ENCODE measurements around the gene EBF3.

EBF3 gene

DNA sequence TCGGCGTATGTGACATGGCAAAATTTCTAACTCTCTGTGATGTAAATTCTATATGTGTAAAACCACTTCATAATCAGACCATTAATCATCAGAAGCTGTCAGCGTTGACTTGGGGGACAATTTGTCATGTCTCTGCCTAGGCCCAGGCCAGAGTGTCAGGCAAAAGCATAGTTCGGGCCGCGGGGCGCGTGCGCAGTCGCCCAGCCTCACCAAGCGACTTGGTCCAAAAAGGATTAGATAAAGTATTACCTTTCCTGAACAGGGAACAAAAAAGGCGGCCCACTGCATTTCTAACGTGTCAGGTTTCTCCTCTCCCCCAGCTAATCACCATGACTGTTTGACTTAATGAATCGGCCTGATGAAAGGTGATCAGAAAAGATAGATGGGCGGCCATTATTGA is 114.2 kb downstream of the EBF3 start:
- no peak for DNase-seq

DNA sequence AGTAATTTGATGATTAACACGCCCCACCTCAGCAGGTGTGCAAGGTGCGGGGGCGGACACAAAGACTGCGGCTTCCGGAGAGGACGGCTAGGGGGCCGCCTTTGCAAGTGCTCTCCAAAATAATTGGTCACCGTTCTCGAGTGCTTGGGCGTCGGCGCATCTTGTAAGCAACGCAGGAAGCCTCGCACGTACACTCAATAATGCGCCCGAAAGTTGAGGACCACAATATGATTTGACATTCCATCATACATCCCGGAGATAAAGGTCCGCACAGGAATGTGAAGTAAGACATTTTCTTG is 114.7 kb downstream of the EBF3 start:
- no peak for DNase-seq

DNA sequence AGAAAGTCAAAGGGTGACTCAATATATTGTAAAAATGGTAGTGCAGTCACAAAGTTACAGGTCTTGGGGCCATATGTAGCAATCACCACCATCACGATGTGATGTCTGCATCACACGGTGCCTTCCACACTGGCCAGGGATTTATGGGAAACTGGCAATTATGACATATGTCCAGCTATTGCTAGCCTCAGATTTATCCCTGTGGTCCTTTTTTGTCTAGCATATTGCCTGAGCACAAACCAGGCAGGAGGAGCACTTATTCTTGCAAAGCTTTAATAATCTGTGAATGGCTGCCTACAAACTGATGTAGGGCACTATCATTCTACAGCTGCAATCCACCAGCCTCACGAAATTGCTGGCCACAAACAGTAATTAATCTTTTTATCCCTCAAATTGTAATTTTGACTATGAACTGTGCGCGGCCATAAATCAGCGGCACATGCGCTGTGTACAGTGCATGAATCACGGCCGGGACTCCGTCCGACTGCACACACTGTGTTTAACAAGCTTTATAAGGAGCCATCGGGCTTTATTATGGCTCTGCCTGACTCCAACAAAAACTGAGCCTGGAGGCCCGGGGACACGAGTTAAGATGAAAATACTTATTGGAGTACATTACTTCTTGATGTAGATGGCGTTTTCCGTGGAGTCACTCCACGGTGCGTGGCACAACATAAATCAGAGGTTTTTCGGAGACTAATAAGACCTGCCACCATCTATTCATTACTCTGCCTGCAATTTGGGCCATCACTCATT is 115.2 kb downstream of the EBF3 start:
- DNase-seq: no peak

DNA sequence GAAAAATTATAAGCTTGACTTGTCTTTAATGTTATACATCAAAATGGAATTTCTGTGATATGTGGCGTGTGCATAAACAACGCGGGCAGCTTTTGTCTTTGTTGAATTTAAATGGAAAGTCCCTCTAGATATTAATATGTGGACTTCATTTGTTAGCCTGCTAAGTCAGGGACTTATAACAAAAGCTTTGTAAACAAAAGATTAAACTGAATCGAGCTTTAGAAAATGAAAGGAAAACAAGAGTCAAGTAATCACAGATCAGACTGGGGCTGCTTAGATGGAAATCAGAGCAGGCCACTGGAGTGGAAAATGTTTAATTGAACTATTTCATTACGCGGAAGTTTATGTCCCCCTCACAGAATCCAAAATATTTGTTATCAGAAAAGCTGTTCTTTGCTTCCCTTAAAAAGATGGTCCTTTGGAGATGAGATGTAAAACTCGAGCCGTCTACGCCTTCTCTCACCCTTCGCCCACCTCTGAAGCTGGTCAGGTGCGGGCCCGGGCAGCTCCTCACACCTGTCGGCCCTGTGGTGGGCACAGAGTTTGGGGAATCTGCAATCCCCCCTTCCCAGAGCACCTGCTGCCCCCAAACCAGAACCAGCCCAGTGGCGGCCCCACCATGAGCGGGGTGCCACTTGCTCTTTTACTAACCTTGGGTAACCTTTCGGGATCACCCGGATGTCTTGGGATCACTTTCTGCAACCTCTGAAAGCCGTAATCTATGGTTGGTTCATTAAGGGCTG is 116.2 kb downstream of the EBF3 start:
- DNase-seq: no peak

DNA sequence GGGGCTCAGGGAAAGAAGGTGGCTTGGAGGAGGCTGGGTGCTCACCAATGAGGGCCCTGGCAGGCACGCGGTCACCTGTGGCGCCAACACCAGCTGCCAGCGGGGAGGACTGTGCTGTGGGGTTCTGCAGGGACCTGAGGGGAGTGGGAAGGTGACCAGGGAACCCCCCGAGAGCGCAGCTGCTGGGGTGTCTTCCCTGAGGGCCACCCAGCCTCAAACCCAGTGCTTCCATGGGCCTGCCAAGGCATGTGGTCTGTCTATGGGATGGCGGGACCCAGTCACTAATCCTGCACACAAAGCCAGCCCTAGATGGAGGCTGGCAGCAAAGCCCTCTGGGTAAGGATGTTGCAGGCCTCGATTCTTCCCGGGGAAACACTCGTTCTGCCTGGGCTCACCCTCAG is 117.1 kb downstream of the EBF3 start:
- no peak for DNase-seq

DNA sequence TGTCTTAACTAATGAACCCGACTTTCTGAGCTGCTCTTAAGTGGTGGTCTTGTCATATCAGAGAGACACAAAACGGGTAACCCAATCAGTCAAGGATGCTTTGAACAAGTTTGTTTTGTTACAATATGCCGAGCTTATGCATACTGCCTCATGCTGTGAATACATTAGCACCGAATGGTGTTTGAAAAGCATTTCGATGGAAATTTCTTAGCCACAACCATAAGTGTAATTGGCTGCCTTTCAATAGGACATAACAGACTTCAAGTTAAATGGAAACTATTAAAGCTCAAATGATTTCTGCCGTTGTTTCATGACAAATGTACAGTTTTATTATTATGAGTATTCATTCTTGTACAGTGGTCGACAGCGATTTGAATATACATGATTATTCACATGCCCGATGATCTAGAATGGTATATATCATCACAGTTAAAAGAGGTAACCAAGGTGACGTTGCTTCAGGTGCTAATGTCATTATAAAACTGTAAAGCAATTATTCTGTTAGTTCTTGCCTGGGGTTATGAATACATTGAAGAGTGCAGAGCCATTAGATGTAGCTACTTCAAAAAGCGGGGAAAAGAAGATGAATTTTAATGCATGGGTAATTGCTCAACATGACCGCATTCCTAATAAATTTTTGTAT is 118.8 kb downstream of the EBF3 start:
- DNase-seq: no peak

DNA sequence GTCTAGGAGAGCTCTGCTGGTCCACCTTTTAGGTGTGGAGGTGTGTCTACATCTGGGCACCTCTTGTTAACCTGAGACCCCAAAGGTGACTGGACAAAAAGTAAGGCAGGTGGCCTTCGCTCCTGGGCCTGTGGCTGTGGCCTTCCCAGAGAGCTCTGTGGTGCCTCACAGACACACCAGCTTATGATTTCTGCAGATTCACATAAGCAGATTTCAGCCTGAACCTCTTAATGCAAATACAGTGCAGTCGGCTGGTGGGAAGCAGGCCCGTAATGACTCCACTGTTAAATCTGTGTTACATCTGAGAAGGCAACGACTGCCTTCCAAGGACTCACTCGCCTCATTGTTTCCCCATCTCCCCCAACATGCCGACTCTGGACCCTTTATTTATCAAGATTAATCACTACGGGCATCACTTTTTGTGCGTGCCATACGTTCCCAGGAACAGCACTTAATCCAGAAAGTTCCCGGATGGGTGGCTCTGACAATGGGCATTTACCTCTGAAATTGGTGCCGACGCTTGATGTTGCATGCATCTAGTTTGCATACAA is 119.8 kb downstream of the EBF3 start:
- DNase-seq: no peak

DNA sequence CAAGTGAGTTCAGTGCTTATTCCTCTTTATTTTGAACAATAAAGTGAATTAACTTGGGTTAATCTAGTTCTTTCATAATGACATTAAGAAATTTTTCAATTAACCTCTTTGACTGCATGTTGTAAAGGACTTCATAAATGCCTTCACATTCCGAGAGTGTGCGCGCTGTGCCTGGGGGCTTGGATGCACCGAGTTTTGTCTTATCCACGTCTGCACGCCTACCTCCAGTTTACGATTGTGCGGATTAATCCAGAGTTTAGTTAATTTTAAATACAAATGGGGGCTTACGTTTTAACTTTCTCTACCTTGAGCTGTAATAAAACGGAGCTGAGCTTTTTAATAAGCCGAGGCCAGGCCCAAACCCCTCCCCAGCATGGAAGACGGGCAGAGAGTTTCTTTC is 120.4 kb downstream of the EBF3 start:
- DNase-seq: no peak

DNA sequence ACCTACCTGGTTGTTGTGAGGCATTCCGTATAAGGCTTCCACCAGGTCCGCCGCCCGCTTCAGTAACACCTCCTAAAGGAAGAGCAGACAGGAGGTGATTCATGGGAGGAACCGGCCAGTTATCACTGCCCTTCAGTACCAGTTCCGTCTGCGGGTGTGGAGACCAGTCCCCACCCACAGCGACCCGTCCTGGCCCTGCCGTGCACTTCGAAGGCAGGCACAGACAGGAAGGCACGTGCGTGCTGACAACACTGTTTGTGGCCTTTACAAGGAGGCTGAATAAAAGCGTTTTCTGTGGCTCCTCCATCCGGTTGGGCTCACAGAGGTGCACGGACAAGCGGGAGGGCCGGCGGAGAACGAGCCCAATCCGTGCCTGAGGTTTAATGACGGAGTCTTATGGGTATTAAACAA is 120.9 kb downstream of the EBF3 start:
- DNase-seq: no peak

DNA sequence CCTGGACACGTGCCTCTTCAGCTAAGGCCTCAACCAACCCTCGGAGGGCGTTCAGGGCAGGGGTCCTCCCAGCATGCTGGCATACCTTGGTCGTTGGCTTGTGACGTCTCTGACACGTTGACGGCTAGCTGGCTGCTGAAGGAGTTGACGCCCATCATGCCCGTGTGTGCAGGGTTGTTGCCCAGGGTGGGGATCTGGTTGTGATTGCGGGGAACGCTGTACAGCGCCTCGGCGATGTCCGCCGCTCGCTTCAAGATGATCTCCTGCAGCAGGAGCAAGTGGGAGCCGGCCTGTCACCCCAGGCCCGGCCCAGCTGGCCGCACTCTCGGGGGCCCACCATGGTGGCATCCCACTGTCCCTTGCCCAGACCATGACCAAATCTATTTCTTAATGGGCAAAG is 122.0 kb downstream of the EBF3 start:
- no peak for DNase-seq

DNA sequence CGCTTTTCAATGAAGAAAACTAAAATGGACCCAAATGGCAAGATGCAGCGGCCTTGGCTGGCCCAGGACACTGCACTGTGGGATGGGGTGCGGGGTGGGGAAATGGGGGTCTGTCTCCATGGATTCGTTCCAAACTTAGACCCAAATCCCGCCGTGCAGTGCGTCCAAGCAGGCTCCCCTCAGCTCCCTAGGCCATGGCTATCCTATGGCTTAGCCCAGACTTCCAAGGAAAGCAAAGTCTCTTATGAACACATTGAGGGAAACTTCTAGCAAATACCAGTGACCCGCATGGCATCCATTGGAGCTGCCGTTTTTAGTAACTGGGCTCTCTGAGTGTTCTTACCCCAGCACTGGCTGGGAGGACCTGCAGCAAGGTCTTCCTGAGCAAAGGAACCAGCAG is 122.5 kb downstream of the EBF3 start:
- no peak for DNase-seq

DNA sequence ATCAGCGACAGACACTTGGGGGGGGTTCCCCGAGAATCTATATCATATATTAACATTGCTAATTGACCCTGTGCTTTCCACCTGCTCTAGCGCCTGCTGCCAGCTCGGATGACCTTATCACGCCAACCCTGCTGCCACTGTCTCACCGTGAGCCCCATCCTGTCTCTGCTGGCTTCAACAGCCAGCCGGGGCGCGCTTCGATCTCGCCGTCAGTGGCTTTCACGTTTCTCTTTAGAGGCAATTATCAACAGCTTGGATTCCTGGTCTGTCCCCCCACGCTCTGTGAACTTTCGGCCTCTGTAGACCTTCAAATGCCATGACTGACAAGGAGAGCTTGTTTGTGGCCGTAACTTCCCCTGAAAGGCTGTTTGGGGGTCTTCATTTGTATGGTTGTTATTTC is 123.0 kb downstream of the EBF3 start:
- DNase-seq: no peak

DNA sequence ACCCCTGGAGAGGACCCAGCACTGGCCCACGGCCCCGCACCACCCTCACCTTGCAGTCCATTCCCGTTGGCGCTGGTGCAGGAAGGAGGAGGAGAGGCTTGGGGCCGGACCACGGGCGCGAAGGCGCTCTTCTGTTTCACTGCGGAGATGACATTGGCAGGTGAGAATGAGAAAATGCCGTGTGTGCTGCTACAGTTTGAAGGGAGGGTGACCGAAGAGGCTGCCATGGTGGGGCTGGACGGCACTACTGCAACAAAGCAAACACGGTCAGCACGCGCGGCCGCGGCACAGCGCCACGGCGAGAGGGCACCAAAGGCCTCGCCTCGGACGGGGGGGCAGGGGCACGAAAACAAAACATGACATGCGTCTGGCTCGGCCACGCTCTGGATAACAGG is 123.9 kb downstream of the EBF3 start:
- DNase-seq: no peak

DNA sequence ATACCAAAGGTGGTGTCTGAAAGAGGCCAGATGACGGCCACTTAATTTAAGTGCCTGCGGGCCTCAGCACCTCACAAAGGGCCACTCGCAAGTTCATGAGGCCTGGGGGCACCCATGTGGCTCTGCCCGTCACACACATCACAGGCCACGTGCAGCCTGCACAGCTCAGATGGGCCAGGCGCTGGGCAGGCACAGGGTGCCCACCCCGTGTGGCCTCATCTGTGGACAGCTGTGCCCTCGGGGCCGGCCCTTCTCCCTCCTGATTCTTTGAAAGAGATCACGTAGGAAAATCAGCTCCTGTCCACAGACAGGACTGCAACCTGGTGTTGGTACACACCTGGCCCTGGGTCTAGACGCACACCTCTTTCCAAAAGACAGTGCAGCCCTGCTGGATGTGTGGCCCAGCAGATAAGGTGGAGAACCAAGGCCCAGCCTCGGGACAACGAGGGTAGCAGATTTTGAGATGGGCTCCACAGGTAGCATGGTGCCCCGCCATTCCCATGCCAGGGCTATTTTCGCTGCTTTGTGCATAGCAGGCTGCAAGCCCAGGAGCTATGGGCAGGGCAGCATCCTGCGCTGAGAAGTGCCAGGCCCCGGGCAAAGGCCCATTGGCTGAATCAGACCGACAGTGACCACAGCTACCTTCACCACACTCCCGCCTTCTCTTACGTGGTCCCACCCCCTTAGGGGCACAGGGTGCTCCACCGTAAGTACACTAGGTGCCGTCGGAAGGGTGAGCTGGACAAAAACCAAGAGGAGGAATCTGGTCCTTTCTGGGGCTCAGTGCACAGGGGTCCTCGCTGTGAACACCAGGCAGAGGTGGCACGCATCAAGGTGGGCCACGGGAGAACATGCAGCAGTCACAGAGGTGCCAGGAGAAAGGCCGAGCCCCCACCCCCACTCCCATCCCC is 124.5 kb downstream of the EBF3 start:
- no peak for DNase-seq

DNA sequence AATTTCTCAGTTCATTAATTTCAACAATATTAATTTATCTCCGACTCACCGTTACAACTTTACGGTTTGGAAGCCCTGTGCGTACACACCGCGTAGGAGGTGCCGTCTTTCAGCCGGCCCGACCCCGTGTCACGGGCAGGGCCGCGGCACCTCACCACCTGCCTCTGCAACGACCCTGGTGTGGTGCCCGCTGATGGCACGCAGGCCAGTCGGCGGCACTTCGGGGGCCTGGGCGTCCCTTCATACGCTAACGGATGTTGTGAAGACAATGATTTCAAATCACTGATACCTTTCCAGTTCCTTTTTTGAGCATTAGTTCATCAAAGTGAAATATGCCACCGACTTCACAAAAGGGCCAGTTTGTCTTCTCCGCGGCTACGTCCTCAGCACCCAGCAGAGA is 125.3 kb downstream of the EBF3 start:
- no peak for DNase-seq

DNA sequence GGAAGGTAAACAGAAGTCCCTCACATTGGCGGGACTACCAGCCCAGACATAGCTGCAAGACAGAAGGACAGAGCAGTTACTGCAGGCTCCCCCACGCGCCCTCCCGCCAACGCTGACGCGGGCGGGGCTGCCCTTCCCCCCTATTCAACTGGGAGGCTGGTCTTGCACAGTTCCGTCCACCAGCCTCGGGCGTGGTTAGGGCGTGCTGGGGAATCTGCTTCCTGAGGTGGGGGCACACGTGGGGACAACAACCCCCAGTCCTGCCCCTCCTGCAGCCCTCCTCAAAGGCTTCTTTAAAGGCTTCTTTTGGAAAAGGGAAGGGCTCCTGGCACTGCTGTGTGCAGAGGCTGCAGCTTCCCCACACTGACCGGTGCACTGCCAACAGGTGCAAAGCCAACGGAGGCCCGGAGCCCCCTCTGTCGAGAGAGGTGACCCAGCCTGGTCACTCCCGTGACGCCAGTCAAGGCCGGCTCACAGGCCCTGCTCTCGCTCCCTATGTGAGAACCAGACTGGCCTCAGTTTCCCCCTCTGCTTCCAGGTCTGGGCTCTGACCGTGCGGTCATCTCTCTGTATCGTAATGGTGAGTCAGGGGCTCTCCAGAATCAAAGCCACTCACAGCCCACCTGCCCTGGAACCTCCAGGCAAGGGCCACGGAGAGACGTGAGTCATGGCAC is 126.0 kb downstream of the EBF3 start:
- DNase-seq: no peak

DNA sequence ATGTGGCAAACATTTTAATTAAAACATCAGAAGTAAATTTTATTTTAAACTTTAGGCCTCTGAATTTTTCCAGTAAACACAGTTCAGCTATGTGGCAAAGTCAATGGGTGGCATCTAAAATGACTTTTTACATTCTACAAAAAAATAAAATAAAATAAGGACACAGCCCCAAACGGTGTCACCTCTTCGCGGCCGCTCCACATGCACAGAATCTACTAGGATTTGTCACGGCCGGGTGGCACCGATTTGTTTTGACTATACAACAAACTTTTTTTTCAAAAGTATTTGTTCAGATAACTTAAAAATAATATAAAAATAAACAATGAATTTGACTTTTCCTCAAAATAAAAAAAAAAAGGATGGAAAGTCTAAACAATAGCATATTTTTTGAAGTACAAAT is 127.8 kb downstream of the EBF3 start:
- no peak for DNase-seq

DNA sequence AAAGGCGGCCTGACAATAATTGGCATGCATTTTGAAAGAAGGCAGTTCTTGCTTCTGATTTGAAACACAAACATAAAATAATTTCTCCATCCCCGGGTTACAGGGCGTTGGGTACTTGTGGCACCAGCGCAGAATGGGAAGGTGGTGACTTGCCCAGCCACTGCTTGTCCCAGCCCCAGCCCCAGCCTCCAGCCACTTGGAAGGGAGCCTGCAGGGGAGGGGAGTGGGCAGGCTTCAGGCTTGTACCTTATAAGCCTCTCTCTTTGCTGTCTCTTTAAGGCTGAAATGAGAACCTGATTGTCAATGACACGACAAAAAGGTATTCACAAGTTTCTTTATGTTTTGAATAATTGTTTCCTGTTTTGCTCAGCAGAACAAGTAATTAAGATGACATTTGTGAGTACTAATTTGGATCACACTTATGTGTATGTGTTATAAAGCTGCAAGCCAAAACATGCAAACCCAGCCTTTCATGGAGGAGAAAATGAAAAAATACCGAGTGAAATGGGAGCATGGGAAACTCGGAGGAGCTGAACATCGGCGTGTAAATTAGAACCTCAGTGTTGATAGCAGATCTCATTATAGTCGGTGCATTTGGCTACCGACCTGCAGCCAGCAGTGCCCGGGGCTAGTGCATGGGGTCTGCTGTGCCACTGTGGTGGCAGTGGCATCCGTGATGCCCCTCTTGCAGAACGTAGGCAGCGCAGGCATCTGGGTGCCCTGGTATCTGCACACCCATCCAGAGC is 129.9 kb downstream of the EBF3 start:
- no peak for DNase-seq

DNA sequence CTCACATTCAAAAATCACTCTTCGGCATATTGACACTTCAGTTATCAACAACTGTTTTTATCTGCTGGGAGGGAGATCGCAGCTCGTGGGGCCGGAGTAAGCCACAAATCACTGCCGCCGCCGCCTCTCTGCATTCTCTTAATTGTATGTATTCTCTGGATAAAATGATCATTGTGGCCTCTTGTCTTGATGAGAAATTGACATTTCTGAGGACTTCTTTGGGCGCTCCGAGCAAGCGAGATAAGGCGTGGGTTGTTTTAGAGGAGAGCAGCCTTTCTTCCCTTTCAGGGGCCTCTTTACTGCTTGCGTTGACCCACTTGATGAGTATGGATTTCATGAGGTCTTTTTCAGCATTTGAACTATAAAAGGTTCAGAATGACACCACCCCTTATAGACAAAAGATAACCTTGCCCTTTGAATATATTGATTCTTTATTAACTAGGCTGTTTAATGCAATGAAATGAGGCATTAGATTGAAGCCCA is 130.6 kb downstream of the EBF3 start:
- no peak for DNase-seq

DNA sequence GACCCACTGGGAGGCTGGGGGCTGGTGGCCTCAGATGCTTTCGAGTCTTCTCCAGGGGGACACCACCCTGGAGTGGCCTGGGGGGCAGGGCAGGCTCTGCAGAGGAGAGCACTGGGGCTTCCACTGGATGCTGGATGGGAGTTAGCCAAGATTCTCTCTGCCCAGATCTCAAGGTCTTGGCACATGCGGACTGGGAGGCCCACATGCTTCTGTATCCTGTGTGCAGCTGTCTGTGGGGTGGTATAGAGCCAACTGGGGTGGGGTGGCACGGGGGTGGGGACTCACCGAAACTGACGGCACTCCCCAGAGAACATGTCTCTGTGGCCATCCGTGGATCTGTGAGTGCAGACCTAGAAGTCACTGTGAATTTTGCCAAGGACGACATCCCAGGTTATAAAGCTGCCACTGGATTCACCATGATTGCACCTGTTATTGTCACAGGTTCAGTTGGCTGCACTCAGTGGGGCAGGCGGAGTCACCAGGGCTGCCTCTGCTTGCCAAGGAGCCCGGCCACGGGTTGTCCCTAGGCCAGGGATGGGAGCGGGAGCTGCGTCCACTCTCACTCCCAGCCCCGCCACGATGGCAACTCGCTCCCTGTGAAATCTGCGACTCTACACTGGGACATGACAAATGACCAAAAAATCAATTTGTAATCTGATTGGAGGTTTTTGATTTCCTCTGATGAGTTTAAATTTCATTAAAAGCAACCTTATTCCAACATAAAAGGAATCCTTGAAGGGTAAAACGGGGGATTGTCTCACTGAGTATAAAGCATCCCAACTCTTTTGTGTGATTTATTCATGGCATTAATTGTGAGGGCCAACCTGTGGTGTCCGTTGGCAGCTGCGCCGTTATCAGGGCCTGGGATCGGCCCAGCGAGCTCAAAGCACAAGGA is 131.3 kb downstream of the EBF3 start:
- DNase-seq: no peak
